Kidney glomerular epithelial cell (primary cell): Measurements from ENCODE around the gene TUBA1C.
A peak's percentile ranks its signal among the peaks of the same experiment; 100 is the strongest.
"Not testable (repeated sequence)": the region's sequence is repeated elsewhere in the genome, so short reads cannot be mapped to it uniquely, and the experiment has no call there.

Experiments used
- DNase-seq: peaks from one replicate; lab custom pipeline; 2025; lab: John Stamatoyannopoulos, UW

TUBA1C gene

DNA sequence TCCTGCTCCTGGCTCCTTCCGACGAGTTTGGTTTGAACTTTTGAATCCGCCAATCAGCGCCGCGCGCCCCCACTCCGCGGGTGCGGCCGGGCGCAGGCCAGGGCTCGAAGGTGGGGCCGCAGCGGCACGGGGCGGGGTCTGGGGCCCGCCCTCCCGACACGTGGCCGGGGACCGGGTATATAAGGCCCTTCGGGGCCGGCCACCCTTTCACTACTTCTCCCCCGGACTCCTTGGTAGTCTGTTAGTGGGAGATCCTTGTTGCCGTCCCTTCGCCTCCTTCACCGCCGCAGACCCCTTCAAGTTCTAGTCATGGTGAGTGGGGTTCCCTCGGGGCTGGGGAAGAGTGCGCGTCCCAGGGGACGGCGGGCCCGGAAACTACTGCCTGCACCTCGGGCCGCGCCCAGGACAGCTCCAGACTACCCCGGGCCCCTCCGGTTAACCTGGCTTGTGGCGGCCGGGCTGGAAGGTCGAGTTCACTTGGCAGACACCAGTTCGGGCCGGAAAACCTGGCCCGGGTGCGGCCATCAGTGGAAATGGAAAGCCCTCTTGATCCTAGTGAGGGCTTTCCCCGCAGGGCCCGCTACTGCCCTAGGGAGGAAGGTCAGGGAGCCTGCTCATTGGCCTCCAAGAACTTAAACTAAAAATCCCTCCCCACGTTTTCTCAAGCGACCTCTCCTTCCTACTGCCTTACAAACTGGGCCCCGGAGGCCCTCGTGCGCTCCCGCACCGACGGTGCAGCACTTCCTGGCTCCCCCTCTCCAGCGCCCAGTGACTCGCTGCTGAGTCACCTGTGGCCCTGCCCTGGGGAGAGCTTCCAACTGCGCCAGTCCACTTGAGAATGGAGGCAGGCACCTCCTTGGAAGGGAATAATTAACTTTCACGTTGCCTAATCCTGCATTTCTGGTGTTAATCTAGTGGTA, at the start of gene TUBA1C:
Gene TUBA1C (plus strand): TSS at position 210 of the 920 bp plus-strand sequence. CDS start 100 bp downstream, at position 310.
- DNase-seq, result peak; percentile 82

DNA sequence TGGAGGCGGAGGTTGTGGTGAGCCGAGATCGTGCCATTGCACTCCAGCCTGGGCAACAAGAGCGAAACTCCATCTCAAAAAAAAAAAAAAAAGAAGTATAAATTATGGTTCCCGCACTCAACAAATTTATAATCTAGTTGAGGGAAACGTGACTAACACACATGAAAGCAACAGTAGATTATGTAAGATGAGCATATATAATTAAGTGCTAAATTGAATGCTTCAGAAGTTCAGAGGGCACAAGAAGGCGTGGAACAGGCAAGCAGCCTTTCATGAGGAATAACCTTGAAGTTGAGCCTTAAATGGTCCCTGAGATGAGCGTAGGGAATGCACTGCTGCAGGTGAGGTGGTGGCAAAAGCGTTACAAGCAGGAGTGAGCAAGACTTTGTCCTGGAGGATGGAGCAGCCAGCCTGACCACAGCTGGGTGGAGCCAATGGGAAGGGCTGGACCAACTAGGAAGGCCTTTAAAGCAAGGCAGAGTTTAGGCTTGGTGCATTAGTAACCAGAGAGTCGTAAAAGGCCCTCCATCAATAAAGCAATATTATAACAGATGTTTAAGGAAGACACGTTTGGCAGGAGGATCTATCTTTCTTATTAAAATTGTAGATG, 45.4 kb upstream of the TUBA1C start:
- DNase-seq, result no peak

DNA sequence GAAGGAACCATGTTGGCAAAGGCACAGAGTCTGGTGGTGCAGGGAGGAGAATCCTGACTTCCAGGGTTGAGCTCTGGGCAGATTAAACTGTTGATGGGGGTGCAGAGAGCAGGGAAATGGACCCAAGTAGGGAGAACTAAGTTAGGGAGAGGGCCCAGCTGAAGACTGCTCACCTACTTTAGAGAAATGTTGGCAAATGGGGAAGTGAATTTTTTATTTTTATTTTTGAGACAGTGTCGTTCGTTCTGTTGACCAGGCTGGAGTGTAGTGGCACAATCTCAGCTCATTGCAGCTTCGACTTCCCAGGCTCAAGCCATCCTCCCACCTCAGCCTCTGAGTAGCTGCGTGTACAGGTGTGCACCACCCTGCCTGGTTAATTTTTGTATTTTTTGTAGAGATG, 43.9 kb upstream of the TUBA1C start:
- DNase-seq, result no peak

DNA sequence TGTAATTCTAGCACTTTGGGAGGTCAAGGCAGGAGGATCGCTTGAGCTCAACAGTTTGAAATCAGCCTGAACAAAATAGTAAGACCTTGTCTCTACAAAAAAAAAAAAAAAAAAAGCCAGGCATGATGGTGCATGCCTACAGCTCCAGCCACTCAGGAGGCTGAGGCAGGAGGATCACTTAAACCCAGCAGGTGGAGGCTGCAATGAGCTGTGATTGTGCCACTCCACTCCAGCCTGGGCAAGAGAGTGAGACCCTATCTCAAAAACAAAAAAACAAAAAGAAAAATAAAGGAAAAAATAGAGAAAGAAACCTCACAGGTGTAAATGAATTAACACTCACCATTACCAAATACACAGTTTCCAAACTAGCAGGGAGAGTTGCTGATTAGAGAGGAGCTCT, 41.8 kb upstream of the TUBA1C start:
- no peak for DNase-seq

DNA sequence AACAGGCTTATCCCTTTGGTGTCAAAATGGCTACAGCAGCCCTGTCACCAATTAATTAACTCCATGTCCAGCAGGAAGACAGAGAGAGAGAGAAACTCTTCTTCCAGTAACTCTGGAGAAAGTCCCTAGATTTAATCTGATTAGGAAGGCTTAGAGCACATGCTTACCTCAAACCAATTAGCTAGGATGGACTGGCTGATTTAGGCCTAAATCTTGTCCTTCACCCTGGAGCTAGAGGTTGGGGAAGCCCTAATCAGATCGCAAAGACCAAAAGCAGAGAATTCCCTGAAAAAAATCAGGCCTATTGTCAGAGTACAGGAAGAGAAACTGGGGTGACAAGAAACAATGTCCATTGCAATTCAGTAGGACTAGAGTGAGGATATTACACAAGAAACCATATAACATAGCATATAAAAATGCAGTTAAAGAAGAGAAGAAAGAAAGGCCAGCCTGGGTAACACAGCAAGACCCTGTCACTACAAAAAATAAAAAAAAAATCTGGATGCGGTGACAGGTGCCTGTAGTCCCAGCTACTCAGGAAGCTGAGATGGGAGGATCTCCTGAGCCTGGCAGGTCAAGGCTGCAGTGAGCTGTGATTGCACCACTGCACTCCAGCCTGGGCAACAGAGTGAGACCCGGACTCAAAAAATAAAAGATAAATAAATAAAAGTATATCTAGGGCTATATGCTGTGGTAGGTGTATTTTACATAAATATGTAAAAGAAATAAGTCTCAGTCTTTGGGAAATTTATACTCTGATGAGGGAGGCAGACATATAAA, 41.1 kb upstream of the TUBA1C start:
- no peak for DNase-seq

DNA sequence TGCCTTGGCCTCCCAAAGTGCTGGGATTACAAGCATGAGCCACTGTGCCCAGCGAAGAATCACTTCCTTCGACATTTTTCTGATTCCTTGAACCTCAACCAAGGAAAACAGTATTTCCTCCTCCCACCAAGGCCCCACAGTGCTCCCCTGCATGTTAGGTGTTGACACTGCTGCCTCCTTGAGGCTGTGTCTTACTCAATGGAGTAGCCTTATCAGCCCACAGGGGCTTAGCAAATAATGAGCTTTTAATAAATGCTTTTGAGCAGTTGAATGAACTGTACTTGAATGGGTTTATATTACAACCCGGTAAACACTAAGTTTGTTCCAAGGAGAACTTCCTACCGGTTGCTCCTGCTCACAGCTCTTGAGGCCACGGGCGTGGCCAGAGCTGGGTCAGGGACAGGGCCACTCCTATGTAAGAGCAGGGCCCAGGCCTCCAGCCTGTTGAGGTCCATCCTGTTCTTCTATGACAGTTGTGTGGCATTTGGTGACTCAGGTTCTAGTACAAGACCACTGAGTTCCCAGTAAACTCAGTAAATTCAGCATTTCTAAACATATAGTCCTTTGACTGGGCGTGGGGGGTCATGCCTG, 39.2 kb upstream of the TUBA1C start:
- DNase-seq, result no peak

DNA sequence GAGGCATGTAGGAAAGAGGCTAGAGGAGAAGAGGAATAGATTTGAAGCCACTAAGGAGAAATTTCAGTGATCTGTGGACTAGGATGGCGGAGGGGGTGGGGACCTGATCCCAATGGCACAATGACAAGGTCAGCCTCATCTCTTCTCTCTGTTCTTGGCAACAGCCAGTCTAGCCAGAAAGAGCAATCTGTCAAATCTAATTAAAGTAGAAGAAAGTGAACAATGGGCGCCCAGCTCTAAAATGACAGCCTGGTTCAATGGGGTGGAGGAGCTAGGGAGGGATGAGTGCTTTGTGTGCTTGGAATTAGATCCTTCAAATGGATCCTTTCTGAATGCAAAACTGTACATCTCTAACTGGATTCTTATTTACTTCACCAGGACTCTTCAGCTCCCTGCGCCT, 37.2 kb upstream of the TUBA1C start:
- no peak for DNase-seq

DNA sequence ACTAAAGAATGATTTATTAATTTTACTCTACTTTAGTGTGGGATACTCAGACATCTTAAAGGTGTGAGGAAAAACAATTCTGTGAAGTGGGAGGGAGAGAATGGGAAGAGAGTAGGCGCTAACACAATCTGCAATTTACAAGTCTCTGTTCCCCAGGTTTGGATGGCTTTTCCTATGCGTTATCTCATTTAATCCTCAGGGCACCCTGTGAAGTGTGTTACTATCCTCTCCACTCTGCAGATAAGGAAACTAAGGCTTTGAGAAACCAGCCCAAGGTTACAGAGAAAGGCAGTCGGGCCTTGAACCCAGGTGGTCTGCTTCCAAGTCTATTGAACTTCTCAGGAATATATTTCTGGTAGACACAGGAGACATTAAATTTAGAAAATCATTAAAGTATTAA, 36.2 kb upstream of the TUBA1C start:
- no peak for DNase-seq

DNA sequence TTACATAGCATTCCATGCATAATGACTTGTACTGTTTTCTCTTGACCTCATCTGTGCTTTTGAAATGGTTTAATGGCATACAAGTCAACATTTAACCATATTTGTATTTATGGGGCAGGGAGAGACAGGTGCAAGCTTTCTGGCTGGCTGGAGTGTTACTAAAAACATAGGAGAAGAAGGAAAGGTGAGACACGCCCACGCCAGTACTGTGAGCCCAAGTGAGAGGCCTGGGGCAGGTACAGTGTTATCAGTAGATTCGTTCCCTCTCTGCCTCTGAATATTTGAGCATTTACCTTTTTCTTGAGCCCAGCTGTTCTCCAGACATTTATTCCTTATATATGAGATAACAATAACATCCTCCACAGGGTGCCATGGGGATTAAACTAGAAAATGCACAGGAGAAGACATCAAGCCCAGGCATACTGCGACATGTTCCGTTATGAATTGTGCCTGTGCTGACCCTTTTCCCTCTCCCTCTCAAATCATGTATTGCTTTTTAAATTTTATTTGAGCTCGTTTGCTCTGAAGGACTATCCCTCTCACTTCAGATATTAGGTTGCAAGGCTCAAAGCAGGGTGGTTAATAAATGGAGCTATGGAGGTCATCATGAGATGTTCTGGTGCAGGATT, 34.6 kb upstream of the TUBA1C start:
- DNase-seq, result no peak

DNA sequence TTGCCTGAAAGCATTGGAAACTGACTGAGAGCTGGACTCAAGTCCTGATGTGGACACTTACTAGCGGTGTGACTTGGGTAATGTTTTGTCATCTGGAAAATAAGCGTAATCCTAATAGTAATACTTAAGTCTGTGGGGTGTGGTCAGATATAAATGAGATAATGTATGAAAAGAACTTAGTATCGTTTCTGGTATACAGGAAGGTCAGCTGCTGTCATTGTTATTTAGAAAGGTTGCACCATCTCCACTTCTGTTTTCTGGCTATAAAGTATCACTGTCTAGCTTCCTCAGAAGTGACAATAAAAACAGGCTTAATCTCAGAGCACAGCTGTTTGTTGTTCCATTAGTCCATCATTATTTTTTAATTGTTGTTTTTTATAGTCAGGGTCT, 34.1 kb upstream of the TUBA1C start:
- DNase-seq, result no peak

DNA sequence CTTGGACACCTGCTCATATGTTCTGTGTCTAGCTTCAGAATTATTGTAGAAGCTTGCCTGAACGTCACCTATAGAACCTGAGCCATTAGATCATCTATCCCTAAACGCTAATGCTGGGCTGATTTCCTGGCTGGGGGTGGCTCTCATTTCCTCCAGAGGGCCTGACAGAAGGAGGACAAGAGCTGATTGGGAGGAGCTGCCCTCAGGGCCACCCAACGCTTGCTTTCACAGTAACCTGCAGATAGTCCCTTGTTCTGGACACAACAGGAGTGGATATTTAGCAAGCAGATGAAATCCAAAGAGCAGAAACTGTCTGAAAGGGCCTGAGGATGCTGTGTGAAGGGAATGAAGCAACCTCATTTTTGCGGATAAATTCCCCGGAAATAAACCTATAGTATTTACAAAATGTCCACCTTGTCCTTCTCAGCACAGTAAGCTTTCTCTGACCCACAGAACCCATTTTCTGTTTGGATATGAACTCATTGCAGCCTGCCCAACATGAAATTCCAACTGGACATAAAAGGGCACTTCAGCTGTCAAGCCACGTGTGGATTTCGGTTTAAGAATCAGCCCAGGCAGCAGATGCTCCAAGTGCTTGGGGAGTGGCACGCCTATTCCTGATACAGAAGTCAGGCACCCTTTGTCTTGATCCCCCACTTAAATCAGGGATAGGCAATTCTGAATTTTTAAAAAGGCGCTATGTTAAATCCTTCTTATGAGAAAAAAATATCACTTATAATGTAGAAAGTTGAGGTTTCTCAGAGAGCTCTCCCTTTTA, 32.8 kb upstream of the TUBA1C start:
- DNase-seq, result no peak

DNA sequence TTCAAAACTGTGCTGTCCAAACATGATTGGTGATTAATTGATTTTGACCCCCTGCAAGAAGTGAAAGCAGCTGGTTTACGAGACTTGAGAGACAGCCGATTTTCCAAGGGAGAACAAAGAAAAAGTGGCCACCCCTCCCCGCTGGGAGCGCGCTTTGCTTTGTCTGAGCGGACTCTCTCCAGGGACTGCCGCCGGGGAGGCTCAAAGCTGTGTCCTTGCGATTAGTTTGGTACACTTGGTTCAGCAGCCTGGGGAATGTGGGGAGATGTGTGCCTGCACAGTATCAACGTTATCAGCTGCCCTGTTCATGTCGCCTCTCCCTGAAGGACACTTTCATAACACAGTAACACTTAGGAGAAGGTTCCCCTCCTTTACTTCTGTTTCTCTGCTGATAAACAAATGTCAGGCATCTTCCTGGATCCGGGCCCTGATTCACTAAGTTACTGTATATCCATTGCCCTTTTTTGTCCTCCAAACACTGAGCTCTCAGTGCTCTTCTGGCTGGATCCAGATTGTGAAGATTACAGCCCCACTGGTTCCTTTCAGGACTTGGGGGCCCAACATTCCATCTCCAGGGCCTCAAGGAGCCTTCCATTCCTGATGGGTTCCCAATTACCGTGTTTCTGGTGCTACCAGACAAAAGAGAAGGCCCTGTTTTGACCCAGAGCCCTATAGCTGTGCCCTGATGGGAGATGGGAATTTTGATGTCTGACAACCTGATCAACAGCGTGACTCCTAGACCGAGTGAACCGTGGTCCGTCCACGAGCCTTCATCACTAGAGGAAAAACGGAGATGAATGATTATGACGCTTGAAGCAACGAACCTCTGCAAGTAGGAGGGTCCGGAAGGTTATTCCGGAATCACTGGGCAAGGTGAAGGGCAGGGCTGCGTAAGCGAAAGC, 31.7 kb upstream of the TUBA1C start:
- DNase-seq, result no peak

DNA sequence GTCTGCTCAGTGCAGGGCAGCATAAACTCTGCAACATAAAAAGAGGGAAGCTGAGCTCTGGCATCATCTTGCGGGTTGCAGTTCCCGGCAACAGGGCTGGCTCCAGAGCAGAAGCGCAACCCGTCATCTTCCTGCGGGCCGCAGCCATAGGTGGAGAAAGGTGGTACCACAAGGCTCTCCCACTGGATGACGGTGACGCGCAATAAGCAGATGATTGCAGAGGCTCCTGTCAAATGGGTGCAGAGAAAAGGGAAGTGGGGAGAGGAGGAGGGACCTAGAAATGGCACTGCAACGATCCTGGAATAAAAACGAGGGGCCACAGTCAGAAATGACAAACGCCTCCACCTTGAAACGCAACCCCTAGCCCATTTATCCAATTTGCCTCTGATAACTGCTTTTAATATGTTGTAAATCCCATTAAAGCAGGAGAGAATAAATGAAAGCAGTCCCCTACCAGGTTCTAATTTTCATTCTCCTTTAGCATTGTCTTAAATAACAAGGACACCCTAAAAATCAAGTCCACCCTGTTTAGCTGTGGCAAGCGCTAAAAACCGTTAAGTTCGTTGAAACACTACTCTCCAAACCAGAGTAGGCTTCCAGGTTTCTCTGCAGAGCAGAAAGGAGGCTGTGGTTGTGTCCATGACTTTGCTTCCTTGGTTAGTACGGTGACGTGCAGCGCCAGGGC, 30.9 kb upstream of the TUBA1C start:
- DNase-seq, result no peak

DNA sequence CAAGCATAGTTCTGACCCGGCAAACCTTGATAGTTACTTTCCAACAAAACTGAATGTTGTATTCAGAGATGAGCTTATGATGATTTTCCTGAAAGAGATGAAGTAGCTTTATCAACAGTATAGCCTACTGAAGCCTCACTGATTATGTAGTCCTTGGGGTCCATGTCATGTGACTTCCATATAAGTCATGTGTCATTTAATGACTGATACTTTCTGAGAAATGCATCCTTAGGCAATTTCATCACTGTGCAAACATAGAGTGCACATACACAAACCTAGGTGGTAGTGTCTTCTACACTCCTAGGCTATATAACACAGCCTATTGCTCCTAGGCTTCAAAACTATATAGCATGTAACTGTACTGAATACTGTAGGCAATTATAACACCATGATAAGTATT, 28.5 kb upstream of the TUBA1C start:
- no peak for DNase-seq

DNA sequence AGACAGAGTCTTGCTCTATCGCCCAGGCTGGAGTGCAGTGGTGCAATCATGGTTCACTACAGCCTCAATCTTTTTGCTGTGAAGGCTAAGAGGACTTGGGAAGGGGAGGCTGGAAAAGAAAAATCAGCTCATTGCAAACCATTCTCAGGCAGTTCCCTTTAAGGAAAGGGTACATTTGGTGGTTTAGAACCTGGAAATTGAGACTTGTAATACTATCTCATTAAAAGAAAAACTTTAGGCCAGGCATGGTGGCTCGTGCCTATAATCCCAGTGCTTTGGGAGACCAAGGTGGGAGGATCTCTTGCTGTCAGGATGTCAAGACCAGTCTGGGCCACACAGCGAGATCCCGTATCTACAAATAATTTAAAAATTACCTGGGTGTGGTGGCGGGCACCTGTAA, 21.3 kb upstream of the TUBA1C start:
- no peak for DNase-seq

DNA sequence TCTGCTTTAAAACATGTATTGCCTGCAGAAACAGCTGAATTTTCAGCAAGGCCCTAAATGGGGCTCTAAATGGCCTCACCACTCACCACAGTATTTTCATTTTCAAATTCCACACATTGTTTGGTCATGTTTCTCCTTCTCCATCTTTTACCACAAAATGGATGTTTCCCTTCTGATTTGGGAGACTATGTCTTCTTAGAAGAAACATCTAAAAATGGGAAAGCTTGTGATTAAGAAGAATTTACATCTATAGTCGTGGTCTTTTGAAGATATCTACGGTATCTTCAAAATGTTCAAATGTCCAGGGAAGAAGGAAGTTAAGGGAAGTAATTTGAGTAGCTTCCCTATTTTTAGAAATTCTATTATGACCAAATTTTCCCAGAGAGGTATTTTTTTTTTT, 20.7 kb upstream of the TUBA1C start:
- no peak for DNase-seq

DNA sequence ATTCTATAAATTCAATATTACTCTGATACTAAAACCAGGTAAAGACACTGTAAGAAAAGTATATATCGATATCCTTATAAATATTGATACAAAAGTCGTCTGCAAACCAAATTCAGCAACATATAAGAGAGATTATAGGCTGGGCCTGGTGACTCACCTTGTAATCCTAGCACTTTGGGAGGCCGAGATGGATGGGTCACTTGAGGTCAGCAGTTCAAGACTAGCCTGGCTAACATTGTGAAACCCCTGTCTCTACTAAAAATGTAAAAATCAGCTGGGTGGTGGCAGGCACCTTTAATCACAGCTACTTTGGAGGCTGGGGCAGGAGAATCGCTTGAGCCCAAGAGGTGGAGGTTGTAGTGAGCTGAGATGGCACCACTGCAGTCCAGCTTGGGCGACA, 13.5 kb upstream of the TUBA1C start:
- no peak for DNase-seq

DNA sequence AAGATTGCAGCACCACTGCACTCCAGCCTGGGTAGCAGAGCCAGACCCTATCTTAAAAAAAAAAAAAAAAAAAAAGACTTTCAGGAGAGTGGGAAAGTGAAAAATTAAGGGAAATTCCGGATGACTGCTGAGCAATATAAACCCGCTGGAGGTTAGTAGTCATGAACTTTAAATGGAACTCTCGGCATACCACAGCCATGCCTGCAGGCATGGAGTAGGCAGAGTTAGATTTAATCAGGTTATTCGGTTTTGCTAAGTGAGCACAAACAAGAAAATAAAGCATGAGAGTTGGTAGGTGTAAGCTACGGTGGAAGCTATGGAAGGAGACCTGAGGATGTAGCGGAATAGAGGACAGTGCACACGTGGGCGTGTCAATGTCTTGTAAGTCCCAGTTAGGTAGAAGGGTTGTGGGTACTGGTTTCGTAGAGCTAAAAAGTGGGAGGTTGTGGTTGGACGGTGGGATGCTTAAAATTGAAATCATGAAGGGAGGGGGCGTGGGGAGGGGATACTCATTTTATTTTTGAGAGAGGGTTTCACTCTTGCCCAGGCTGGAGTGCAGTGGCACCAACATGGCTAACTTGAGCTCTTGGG, 11.8 kb upstream of the TUBA1C start:
- DNase-seq, result peak; percentile 67

DNA sequence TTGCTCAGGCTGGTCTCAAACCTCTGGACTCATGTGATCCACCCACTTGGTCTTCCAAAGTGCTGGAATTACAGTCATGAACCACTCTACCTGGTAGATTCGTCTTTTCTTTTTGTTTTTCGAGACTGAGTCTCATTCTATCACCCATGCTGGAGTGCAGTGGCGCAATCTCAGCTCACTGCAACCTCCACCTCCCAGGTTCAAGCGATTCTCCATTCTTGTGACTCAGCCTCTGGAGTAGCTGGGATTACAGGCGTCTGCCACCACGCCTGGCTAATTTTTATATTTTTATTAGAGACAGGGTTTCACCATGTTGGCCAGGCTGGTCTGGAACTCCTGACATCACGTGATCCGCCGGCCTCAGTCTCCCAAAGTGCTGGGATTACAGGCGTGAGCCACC, 9.4 kb upstream of the TUBA1C start:
- not testable (repeated sequence) for DNase-seq
